Effector memory CD4-positive, alpha-beta T cell (primary cell): ENCODE results near the gene CEPT1.

Experiments used
- DNase-seq, 3 donors: peaks; one replicate each; pipeline ENCODE4 v3.0.0-alpha.2; 2020
- H3K27ac ChIP-seq: 2 replicates; pipeline ENCODE4 v1.7.0; 2013; ENCODE audit warnings: mild to moderate bottlenecking, low read length, moderate library complexity; ENCODE audit not compliant: insufficient read depth, poor library complexity, severe bottlenecking
- H3K27me3 ChIP-seq: replicated peaks from 2 replicates; pipeline ENCODE4 v1.7.0; 2013; ENCODE audit warnings: mild to moderate bottlenecking, low read length; ENCODE audit not compliant: insufficient read depth, control insufficient read depth, poor library complexity, severe bottlenecking
- H3K36me3 ChIP-seq: 2 replicates; pipeline ENCODE4 v1.7.0; 2013; ENCODE audit warnings: mild to moderate bottlenecking, low read length, moderate library complexity; ENCODE audit not compliant: control insufficient read depth, insufficient read depth
- H3K4me1 ChIP-seq: 2 replicates; pipeline ENCODE4 v1.7.0; 2013; ENCODE audit warnings: low read length, mild to moderate bottlenecking; ENCODE audit not compliant: control insufficient read depth, insufficient read depth, poor library complexity, severe bottlenecking
- H3K4me3 ChIP-seq: 2 replicates; pipeline ENCODE4 v1.7.0; 2013; ENCODE audit warnings: low read length, low read depth, mild to moderate bottlenecking; ENCODE audit not compliant: insufficient read depth, poor library complexity, severe bottlenecking
- H3K9me3 ChIP-seq: 2 replicates; pipeline ENCODE4 v1.7.0; 2013; ENCODE audit warnings: mild to moderate bottlenecking, low read length, moderate library complexity; ENCODE audit not compliant: control insufficient read depth

Gene CEPT1

GRCh38 chr1:111225091-111225490 is 85.1 kb downstream of the CEPT1 start:
- Histone ChIP-seq H3K4me3 (peak overlapping the region; percentile 9), H3K27me3 (no peaks in the 10 kb centered on the region), H3K9me3 (no peaks in the 10 kb centered on the region), H3K27ac (peak overlapping the region; percentile 44), H3K4me1 (peaks cover 70% of the 10 kb centered on the region), H3K36me3 (no peaks in the 10 kb centered on the region)
- no peak for DNase-seq

GRCh38 chr1:111225717-111226400 is 85.8 kb downstream of the CEPT1 start:
- H3K4me3 ChIP-seq = peak overlapping the region; percentile 9
- no peak for DNase-seq
- H3K27ac ChIP-seq = peak overlapping the region; percentile 44
- H3K27me3 ChIP-seq = no peaks in the 10 kb centered on the region
- H3K4me1 ChIP-seq = peaks cover 62% of the 10 kb centered on the region
- no peaks in the 10 kb centered on the region for H3K36me3 ChIP-seq
- H3K9me3 ChIP-seq = no peaks in the 10 kb centered on the region

- no peaks in the 10 kb centered on the region for H3K9me3 ChIP-seq
- H3K27me3 ChIP-seq = no peaks in the 10 kb centered on the region
- DNase-seq = no peak
- no peak within 1 kb of the TSS for H3K4me3 ChIP-seq
- no peaks in the 10 kb centered on the region for H3K36me3 ChIP-seq
- H3K4me1 ChIP-seq = peaks cover 46% of the 10 kb centered on the region
- H3K27ac ChIP-seq = peak within 1 kb of the TSS; percentile 44
Measured at GRCh38 chr1:111227434-111227833, 87.4 kb downstream of the CEPT1 start, which contains the start of gene CHI3L2. Gene CHI3L2 (plus strand): TSS chr1:111227713. CDS start chr1:111227730, 17 bp downstream.

- no peak for DNase-seq
- H3K27ac ChIP-seq = no peak overlapping the region
- no peaks in the 10 kb centered on the region for H3K27me3 ChIP-seq
- peaks cover 40% of the 10 kb centered on the region for H3K4me1 ChIP-seq
- H3K36me3 ChIP-seq = no peaks in the 10 kb centered on the region
- H3K9me3 ChIP-seq = no peaks in the 10 kb centered on the region
- no peak overlapping the region for H3K4me3 ChIP-seq
Measured at GRCh38 chr1:111227851-111228747, 88.1 kb downstream of the CEPT1 start.

GRCh38 chr1:111228748-111229126 is 88.7 kb downstream of the CEPT1 start:
- Histone ChIP-seq H3K27me3 (no peaks in the 10 kb centered on the region), H3K9me3 (no peaks in the 10 kb centered on the region), H3K36me3 (no peaks in the 10 kb centered on the region), H3K4me1 (peaks cover 34% of the 10 kb centered on the region), H3K4me3 (no peak overlapping the region), H3K27ac (no peak overlapping the region)
- DNase-seq = no peak

- no peak overlapping the region for H3K4me3 ChIP-seq
- H3K9me3 ChIP-seq = no peaks in the 10 kb centered on the region
- peaks cover 16% of the 10 kb centered on the region for H3K4me1 ChIP-seq
Measured at GRCh38 chr1:111232134-111232533, 92.1 kb downstream of the CEPT1 start.

GRCh38 chr1:111234258-111234657 is 94.2 kb downstream of the CEPT1 start:
- no peaks in the 10 kb centered on the region for H3K27me3 ChIP-seq
- H3K4me3 ChIP-seq = no peak overlapping the region
- H3K9me3 ChIP-seq = no peaks in the 10 kb centered on the region
- no peak for DNase-seq
- H3K36me3 ChIP-seq = no peaks in the 10 kb centered on the region
- H3K27ac ChIP-seq = no peak overlapping the region
- H3K4me1 ChIP-seq = no peaks in the 10 kb centered on the region

More at GRCh38 chr1:111232134-111232533, 92.1 kb downstream of the CEPT1 start:
- no peak for DNase-seq
- Histone ChIP-seq H3K27me3 (no peaks in the 10 kb centered on the region), H3K27ac (no peak overlapping the region), H3K36me3 (no peaks in the 10 kb centered on the region)
